Measurements from ENCODE around the gene ZNF579.

DNA sequence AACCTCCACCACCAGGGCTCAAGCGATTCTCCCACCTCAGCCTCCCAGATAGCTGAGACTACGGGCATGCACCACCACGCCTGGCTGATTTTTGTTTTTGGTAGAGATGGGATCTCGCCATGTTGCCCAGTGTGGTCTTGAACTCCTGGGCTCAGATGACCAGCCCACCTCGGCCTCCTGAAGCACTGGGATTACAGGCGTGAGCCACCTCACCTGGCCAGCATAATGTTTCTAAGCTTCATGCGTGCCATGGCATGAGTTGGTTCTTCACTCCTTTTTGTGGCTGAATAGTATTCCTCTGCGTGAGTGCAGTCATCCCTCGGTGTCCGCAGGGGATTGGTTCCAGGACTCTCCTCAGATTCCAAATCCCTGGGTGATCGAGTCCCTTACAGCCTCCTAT is 4.2 kb upstream of the ZNF579 start:
- no peak for TF ChIP-seq EZH2 (IDR thresholded peaks at IDR 0.05; ENCODE audit: borderline replicate concordance, low read length)
- TF ChIP-seq, protein P1, sequence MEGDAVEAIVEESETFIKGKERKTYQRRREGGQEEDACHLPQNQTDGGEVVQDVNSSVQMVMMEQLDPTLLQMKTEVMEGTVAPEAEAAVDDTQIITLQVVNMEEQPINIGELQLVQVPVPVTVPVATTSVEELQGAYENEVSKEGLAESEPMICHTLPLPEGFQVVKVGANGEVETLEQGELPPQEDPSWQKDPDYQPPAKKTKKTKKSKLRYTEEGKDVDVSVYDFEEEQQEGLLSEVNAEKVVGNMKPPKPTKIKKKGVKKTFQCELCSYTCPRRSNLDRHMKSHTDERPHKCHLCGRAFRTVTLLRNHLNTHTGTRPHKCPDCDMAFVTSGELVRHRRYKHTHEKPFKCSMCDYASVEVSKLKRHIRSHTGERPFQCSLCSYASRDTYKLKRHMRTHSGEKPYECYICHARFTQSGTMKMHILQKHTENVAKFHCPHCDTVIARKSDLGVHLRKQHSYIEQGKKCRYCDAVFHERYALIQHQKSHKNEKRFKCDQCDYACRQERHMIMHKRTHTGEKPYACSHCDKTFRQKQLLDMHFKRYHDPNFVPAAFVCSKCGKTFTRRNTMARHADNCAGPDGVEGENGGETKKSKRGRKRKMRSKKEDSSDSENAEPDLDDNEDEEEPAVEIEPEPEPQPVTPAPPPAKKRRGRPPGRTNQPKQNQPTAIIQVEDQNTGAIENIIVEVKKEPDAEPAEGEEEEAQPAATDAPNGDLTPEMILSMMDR (conservative IDR thresholded peaks at IDR 0.05 in 1 of 2, IDR thresholded peaks at IDR 0.05 in 1 of 2; ENCODE audit: extremely low read depth in 1 of 2, insufficient read depth in 1 of 2, low read depth in 1 of 2, low read length in 2 of 2): no peak

All from mammary epithelial cell (primary cell).